NCI-H82 treated with DMSO at 0.1 percent for 48 hours (cell line): ENCODE measurements around the gene NAXD.
"Not testable (repeated sequence)": the region's sequence is repeated elsewhere in the genome, so short reads cannot be mapped to it uniquely, and the experiment has no call there.

Source experiments
- DNase-seq: peaks from one replicate; lab custom pipeline; 2025; ENCODE audit not compliant: unreplicated experiment; lab: John Stamatoyannopoulos, UW

Gene NAXD

DNA sequence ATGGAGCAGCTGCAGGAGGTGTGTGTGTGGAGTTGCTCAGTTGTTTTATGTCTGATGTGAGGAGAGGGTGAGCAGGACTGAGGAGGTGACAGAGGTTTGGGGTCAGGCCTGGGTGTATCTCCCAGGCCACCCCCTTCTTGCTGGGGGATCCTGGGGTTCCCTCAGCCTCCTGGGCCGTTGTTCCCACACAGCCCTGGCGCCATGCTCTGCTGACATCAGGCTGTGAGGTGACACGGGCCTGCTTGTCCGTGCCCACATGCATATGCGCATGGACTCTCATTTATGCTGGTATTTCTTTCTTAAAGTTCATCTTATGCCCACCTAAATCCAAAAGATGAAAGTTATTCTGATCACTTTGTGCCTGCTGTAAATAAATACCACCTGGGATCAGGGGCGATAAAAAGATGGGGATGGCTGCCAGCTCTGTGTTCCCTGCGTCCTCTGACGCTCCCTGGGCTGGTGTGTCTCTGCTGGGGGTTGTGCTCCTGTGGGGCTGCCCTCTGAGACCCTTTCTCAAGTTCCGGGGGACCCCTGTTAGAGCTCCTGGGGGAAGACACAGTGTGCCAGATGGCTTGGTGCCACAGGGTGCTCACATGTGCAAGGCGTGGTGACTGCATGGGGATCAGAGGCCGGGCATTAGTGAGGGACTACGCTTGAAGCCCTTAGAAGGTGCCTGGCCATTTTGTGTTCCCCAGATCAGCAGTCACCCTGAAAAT lies 12.6 kb downstream of the NAXD start:
- DNase-seq: no peak

DNA sequence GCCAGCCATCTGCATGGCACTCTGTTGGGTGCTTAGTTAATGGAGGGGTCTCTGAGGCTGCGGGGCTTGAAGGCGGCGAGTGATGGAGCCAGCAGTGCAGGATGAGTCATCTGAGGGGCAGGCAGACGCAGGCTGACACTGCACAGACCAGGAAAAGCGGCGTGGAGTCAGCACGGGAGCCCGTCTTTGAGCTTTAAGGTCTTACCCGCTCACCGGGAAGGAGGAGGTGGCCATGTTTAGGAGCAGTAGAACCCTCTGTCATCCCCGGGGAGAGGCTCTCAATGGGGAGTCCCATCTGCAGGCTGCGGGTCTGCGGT lies 13.1 kb downstream of the NAXD start:
- DNase-seq: no peak

DNA sequence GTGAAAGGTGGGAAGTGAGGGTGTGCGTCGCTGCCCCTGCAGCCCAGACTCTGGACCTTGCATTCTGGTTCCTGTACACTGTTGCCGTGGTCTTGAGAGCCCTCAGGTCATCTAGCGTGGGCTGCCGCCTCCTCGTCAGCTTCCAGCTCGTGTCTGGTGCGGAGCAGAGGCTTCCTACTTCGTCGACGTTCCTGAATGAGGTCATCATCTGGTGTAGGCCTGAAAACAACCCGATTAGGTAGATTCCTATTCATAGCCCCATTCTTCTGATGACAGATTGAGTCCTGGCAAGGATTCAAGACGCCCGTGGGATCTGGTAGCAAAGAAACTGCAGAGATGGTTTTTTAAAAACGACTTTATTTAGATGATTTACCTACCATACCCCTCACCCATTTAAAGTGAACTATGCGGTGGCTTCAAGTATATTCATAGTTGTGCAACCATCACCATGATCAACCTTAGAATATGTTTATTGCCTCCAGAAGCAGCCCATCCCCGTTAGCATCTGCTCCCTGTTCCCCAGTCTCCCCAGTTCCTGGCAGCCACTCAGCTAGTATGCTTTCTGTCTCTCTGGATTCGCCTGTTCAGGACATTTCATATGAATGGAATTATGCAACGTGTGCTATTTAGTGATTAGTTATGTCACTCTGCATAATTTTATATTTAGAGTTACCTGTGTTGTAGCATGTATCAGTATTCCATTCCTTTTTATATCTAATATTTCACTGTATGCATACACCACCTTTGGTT lies 13.8 kb downstream of the NAXD start:
- DNase-seq: no peak

DNA sequence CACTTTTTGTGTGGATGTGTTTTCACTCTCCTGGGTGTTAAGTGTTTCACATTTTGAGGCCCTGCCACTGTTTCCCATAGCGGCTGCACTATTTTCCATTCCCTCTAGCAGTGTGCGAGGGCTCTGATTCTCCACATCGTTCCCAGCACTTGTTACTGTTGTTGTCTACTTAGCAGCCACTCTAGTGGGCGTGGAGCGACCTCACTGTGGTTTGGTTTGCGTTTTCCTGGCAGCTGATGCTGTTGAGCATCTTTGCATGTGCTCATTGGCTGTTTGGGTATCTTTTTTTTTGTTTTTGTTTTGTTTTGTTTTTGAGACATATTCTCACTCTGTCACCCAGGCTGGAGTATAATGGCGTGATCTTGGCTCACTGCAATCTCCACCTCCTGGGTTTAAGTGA lies 14.4 kb downstream of the NAXD start:
- DNase-seq: no peak

DNA sequence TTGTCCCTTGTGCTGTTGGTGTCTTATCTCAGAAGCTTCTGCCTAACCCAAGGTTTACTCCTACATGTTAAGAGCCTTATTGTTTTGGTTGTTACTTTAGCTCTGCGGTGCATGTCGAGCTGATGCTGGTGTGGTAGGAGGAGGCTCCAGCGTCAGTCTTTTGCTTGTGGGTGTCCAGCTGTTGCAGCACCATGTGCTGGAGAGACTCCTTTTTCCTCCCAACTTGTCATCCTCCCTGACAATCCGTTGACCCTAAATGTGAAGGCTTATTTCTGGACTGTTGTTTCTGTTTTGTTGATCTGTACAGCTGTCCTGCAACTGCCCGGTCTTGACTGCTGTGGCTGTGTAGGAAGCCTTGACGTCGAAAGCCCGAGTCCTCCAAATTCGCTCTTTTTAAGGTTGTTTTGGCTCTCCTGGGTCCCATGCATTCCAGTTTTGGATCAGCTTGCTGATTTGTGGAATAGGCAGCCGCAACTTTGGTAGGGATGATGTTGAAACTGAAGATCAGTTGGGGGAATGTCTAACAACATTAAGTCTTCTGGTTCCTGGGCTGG lies 15.3 kb downstream of the NAXD start:
- DNase-seq: no peak

DNA sequence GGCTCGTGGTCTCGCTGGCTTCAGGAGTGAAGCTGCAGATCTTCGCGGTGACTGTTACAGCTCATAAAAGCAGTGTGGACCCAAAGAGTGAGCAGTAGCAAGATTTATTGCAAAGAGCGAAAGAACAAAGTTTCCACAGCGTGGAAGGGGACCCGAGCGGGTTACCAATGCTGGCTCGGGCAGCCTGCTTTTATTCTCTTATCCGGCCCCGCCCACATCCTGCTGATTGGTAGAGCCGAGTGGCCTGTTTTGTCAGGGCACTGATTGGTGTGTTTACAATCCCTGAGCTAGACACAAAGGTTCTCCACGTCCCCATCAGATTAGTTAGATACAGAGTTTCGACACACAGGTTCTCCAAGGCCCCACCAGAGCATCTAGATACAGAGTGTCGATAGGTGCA lies 16.9 kb downstream of the NAXD start:
- not testable (repeated sequence) for DNase-seq

DNA sequence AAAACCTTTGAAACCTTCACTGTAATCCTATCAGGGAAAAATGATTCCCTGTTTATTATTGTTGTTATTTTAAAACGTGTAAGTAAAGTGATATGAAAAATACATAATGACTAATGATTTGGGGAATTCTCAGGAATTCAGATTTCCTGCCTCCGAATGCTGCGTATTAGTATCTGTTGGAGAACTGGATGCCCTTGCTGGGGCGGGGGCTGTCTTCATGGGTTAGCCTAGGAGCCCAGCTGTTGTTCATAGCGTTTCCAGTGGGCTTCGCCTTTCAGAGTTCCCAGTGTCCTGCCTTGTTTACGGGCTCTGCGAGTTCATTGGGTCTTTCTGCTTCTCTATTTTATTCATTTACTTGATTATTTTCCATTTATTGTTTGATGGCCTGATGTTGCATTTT lies 18.4 kb downstream of the NAXD start:
- no peak for DNase-seq

DNA sequence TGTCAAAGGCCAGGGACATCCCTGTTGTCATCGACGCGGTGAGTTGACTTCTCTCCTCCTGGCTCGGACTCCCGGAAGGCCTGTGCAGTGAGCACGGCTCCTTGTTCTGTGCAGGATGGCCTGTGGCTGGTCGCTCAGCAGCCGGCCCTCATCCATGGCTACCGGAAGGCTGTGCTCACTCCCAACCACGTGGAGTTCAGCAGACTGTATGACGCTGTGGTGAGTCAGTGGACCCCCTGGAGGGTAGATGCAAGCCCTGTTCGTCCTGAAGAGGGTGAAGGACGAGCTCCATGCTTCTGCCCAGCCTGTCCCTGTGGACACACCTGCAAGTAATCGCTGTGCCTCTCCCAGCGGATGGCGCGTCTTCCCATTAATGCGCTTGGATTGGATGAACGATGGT lies 19.2 kb downstream of the NAXD start:
- DNase-seq: no peak

DNA sequence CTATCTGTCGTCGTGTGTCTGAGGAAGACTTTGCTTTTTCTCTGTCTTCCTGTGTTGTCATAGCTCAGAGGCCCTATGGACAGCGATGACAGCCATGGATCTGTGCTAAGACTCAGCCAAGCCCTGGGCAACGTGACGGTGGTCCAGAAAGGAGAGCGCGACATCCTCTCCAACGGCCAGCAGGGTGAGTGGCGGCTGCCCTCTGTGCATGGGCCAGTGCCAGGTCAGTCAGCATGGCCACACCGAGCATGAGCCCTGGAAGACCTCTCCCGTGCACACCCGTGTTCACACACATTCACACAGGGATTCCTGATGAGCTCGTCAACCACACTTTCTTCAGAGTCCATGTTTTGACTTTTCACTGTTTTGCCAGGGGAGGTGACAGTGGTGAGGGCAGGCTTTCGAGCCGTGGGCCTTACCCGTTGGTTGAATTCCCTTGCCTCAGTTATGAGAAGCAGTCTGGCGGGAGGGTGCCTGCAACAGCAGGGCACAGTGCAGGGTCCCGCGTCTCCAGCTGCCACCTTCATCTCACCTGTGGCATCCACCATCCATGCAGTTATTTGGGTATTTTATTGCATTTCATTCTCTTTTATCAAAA lies 20.2 kb downstream of the NAXD start:
- DNase-seq: no peak

DNA sequence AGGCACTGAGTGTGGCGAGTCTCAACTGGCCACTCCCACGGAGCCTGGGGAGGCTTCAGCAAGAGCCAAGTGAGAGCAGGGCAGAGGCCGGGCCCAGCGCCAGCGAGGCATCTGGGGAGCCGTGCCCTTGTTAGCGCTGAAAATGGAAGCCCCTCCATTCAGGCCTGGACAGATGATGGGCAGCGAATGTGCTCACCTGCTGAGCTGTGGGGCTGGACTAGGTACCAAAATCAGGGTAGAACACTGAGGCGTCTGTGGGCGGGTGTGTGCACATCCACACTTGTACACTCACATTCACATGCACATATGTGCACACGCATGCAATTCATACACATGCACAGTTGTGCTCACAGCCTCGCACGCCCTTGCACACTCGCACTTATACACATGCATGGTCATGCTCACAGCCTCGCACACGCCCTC lies 20.7 kb downstream of the NAXD start:
- no peak for DNase-seq

DNA sequence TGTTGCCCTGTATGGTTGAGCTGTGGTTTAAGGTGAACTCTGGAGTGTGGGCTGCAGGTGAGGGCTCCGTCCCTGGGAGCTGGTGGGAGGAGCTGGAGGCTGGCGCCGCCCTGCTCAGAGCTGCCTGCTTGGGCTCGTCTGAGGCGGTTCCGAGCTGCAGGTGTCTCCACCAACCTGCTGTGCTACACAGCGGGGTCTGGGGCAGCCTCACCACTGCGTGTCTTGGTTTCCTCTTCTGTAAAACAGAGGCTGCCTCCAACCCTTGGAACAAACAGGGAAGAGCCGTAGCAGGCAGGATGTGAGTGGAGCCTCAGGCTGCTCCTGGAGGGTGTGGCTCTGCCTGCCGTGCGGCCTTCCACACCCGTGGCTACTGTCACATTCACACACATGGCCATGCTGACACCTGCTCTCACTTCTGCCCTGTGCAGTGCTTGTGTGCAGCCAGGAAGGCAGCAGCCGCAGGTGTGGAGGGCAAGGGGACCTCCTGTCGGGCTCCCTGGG lies 21.4 kb downstream of the NAXD start:
- no peak for DNase-seq

DNA sequence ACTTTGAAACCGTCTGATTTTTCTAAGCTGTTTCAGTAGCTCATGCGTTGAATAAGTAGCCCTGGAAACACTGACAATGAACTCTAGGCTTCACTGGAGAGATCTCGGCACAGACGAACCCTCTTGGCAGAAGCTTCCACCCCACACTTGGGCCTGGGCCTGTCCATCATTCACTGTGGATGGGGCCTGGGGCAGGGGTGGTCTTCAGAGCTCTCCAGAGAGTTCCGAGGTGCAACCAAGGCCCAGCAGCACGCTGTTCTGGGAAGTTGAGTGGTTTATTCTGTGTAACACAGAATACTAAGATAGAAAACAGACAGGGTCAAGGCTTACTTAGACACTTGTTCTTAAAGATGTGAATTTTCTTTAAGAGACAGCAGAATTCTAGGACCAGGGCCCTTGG lies 21.9 kb downstream of the NAXD start:
- no peak for DNase-seq

DNA sequence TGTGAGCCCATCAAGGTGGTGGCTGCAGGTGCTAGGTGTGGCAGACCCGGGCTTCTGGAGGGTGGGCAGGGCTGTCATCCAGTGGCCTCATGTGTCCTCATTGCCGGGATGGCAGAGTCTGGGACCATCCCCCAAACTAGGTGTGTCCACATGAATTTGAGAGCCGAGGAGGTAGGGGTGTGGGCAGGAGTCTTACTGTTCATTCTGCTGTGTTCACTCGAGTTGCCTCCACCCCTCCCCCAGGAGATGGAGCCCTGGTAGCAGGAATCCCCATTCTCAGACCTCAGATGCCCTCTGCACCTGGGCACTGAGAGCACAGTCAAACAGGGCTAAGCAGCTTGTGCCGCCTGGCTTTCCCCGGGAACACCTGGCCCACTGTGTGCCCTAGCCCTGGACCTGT lies 22.4 kb downstream of the NAXD start:
- no peak for DNase-seq

DNA sequence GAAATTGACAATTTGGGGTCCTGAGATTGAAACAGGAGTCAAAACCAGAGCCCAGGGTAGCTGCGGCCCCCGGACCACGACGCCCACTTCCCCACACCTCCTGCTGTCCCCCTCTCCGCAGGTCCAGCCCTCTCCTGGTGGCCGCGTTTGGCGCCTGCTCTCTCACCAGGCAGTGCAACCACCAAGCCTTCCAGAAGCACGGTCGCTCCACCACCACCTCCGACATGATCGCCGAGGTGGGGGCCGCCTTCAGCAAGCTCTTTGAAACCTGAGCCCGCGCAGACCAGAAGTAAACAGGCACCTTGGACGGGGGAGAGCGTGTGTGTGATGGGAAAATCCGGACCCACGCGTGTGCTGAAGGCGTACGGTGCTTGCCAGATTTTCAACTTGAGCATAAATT lies 22.9 kb downstream of the NAXD start:
- no peak for DNase-seq

DNA sequence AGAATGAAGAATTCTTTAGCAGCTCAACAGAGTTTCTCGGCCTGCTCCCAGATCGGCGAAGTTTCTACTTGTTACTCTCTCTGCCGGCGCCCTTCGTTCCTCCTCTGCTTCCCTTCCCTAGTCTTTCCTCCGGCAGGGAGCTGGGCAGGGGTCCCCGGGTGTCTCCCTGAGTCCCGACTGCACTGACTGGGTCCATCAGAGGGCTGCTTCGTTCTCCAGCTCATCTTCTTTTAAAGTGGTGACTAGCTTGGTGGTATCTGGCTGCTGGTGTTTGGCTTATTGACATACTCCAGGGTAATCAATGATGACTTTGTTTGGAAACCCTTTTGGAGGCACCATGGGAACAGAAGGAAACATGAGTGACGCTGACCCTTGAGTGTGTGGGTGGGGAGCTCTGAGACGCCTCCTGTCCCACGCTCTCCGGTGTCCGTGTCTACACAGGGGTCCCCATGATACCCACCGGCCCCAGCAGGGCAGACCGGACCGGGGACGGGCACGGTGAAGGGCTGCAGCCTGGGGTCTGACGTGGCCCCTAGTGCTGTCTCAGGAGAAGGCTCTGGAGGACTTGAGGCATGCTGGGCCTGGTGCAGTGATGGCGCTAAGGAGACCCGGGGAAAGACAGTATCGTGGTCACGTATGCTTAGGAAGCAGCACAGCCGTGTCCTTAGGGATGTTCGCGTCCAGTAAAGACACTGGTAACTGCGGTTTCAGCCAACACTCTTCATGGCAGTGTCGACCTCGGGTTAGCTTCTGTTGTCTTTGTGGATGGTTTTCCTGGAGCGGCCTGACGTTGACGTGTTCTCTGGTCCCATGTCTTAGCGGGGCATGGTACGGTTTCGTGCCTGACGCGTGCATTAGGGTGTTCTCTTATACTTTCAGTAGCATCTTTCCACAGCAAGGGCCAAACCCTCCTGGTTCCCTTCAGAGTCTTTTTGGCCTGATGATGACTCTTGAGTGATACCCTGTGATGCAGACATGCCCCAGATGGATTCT lies 23.8 kb downstream of the NAXD start:
- DNase-seq: no peak

DNA sequence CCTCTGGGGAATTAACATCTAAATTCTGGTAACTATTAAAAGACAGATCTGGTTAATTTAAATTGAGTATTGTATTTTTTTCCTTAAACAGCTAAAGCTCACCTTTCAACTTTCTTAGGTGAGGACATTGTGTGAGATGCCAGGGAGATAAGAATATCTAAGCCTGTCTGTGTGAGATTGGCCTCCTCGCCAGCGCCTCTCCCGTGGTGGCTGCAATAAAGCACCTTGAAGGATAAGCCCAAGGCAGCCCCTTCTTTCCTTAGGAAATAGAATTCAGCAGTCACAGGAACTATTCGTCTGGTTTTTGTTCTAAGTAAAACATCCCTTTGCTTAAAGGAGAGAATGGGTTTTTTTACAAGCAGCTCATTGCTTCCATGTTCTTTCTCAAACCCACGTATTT lies 24.6 kb downstream of the NAXD start:
- DNase-seq: no peak

DNA sequence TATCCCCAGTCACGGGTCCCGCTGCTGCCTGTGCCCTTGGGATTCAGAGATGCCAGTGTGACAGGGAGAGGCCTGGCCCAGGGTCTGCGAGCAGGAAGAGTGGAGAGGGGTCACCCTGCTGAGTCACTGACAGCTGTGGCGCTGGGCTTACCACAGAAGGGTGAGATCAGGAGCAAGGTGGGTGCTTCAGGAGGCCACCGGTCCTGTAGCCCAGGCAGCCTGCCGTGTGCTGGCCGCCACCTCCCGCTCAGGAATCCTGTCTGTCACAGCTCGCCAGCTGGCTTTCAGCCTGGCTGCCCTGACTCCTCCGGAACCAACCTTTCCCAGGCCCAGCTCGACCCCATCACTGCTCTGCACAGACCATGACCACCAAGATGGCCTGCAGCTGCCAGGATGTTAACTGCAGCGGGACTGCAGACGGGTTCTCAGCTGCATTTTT lies 25.3 kb downstream of the NAXD start:
- no peak for DNase-seq

DNA sequence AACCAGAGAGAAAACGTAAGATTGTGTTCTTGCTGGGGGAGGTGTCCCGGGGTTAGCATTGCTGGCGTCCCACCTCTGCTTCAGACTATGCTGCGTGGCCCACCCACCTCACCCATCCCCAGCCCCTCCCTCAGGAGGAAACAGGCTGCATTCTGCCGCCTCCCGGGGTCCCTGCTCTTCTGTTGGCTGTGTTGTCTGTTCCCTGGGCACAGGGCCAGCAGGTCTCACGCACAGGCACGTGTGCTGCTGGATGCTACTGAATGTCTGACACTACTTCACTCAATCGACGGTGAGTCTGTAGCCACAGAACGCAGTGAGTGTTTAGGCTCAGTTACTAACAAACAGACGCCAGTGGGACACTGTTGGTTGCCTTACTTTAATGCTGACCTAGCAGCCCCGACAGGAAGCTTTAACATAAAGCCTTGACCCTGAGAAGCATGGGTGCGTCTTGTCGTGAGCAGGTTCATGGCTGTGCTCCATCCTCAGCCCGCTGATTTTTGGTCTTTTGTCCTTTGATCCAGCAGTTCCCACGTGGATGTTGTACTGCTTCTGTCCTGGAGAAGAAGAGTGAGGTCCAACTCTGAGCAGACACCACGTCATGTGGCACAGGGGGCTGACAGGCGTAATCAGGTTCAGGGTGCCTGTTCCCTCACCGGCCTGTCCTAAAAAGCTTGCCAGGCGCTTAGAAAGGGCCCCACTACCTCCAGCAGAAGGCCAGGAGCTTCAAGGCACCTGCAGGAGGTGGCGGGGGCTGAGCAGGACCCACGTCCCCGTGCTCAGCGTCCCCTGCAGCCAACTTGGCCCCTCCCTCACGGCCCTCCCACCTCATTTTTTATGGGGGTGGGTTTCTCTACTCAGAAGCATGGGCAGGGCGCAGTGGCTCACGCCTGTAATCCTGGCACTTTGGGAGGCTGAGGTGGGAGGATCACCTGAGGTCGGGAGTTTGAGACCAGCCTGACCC lies 26.0 kb downstream of the NAXD start:
- no peak for DNase-seq

DNA sequence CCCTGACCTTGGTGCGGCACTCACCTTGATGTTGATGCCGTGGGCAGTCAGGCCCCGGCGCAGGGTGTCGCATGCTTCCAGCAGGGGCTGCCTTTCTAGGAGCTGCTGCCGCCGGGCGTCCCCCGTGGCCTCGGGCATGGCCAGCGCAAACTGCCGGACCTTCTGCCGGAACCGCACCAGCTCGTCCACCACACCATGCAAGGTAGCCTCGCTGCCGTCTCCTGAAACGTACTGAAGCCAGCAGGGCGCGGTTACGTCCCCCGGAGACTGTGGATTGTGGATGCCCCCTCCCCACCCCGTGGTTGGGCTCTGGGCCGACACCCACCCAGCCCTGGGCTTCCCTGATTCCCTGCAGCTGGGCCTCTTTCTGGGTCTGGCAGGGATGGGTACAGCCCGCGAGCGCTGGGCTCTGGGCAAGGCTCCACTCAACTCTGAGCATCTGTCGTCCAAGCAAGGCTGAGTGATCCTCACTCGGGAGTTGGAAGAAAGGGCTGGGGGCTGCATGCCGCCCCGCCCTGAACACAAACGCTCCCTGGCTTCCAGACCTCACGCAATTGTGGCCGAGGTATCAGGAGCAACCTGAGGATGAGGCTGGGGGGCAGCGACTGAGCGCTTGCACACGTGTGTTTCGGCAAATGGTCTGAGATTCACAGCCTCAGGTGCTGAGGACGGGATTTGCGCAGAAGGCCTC lies 27.1 kb downstream of the NAXD start:
- DNase-seq: no peak
